H1 (cell line): ENCODE data around the gene RAB3C.

Source experiments
- CEBPB ChIP-seq: IDR thresholded peaks from 2 replicates; pipeline ENCODE4 v1.6.1; 2012; ENCODE audit warnings: low read depth, low read length
- EP300 ChIP-seq, 2 experiments: IDR thresholded peaks; 1 replicate in 1 of 2; 2 replicates in 1 of 2; pipeline ENCODE4 v1.6.1; 2011 to 2012; ENCODE audit warnings: low read depth in 2 of 2, low read length in 2 of 2, mild to moderate bottlenecking in 2 of 2, borderline replicate concordance in 1 of 2, inconsistent platforms in 1 of 2, moderate library complexity in 1 of 2
- EZH2 ChIP-seq: fragments of 200-600 bp; sonication (generic); IDR thresholded peaks from 2 replicates; pipeline ENCODE4 v1.7.1; 2012; ENCODE audit warnings: low read depth, mild to moderate bottlenecking, moderate library complexity, low read length, inconsistent platforms; ENCODE audit not compliant: severe bottlenecking
- FOSL1 ChIP-seq: IDR thresholded peaks from 2 replicates; pipeline ENCODE4 v1.6.1; 2011; ENCODE audit warnings: mild to moderate bottlenecking, low read depth, low read length, moderate library complexity; ENCODE audit not compliant: insufficient read depth
- POLR2AphosphoS5 ChIP-seq: IDR thresholded peaks from 2 replicates; pipeline ENCODE4 v1.6.1; 2011; ENCODE audit warnings: low read depth, low read length
- POU5F1 ChIP-seq: IDR thresholded peaks from 2 replicates; pipeline ENCODE4 v1.6.1; 2011; ENCODE audit warnings: low read depth, mild to moderate bottlenecking, low read length, moderate library complexity
- RAD21 ChIP-seq, 2 experiments: IDR thresholded peaks in 1 of 2; conservative IDR thresholded peaks in 1 of 2; 2 replicates each; pipeline ENCODE4 v1.6.1; 2011; ENCODE audit warnings: low read depth in 2 of 2, low read length in 2 of 2, improper control_type of control experiment in 1 of 2, inconsistent platforms in 1 of 2, mild to moderate bottlenecking in 1 of 2, moderate library complexity in 1 of 2
- SP2 ChIP-seq: IDR thresholded peaks from 2 replicates; pipeline ENCODE4 v1.6.1; 2012; ENCODE audit warnings: mild to moderate bottlenecking, low read length, inconsistent platforms
- TAF1 ChIP-seq: IDR thresholded peaks from 2 replicates; pipeline ENCODE4 v1.6.1; 2011; ENCODE audit warnings: mild to moderate bottlenecking, low read depth, low read length
- YY1 ChIP-seq: IDR thresholded peaks from 2 replicates; pipeline ENCODE4 v1.6.1; 2011; ENCODE audit warnings: low read depth, mild to moderate bottlenecking, low read length
- TF ChIP-seq, protein P1 (sequence below), 3 experiments: IDR thresholded peaks; 1 replicate in 2 of 3; 2 replicates in 1 of 3; pipeline versions ENCODE4 v1.5.1 to v1.6.1; 2011; ENCODE audit warnings: low read length in 3 of 3, mild to moderate bottlenecking in 3 of 3, inconsistent platforms in 2 of 3, low read depth in 1 of 3, moderate library complexity in 1 of 3; ENCODE audit not compliant: insufficient read depth in 1 of 3; ENCODE audit errors: control extremely low read depth in 1 of 3

DNA sequence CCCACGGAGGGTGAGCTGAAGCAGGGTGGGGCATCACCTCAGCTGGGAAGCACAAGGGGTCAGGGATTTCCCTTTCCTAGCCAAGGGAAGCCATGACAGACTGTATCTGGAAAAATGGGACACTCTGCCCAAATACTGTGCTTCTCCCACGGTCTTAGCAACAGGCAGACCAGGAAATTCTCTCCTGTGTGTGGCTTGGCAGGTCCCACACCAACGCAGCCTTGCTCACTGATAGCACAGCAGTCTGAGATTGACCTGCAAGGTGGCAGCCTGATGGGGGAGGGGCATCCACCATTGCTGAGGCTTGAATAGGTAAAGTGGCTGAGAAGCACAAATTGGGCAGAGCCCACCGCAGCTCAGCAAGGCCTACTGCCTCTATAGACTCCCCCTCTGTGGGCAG lies 23.2 kb downstream of the RAB3C start:
- TF ChIP-seq POU5F1 = no peak
- no peak for TF ChIP-seq TAF1
- TF ChIP-seq CEBPB = no peak
- TF ChIP-seq SP2 = no peak
- TF ChIP-seq EP300 (IDR thresholded peaks at IDR 0.05; ENCODE audit: borderline replicate concordance in 1 of 2, low read depth in 2 of 2, low read length in 2 of 2) = no peak
- TF ChIP-seq, protein P1, sequence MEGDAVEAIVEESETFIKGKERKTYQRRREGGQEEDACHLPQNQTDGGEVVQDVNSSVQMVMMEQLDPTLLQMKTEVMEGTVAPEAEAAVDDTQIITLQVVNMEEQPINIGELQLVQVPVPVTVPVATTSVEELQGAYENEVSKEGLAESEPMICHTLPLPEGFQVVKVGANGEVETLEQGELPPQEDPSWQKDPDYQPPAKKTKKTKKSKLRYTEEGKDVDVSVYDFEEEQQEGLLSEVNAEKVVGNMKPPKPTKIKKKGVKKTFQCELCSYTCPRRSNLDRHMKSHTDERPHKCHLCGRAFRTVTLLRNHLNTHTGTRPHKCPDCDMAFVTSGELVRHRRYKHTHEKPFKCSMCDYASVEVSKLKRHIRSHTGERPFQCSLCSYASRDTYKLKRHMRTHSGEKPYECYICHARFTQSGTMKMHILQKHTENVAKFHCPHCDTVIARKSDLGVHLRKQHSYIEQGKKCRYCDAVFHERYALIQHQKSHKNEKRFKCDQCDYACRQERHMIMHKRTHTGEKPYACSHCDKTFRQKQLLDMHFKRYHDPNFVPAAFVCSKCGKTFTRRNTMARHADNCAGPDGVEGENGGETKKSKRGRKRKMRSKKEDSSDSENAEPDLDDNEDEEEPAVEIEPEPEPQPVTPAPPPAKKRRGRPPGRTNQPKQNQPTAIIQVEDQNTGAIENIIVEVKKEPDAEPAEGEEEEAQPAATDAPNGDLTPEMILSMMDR (IDR thresholded peaks at IDR 0.05; ENCODE audit: control extremely low read depth in 1 of 3, insufficient read depth in 1 of 3, low read depth in 1 of 3, low read length in 3 of 3) = no peak
- no peak for TF ChIP-seq EZH2
- TF ChIP-seq RAD21 (IDR thresholded peaks at IDR 0.05 in 1 of 2, conservative IDR thresholded peaks at IDR 0.05 in 1 of 2; ENCODE audit: low read depth in 2 of 2, low read length in 2 of 2) = no peak
- TF ChIP-seq POLR2AphosphoS5 = no peak
- no peak for TF ChIP-seq YY1
- TF ChIP-seq FOSL1 = no peak
